HepG2 (cell line): ENCODE results near the gene ZBTB37. TPM values are rescaled to one million over a fixed set of nuclear protein-coding genes. Genes with fewer than 3 reads are reported as not detected.

Source experiments
- CERS6 ChIP-seq: sonication (generic); formaldehyde crosslinking; IDR thresholded peaks from 2 replicates; pipeline ENCODE4 v1.5.0; 2020; ENCODE audit warnings: missing genetic modification reagents
- HNRNPL ChIP-seq: fragments of 200-400 bp; formaldehyde crosslinking; IDR thresholded peaks from 2 replicates; pipeline ENCODE4 v1.6.1; 2017; ENCODE audit warnings: mild to moderate bottlenecking, low read depth, low read length
- MAFK ChIP-seq, 2 experiments: IDR thresholded peaks in 1 of 2; conservative IDR thresholded peaks in 1 of 2; 2 replicates each; pipeline ENCODE4 v1.6.1; 2011; ENCODE audit warnings: improper control_type of control experiment in 2 of 2, low read length in 2 of 2
- MZF1 ChIP-seq: sonication (generic); formaldehyde crosslinking; IDR thresholded peaks from 2 replicates; pipeline ENCODE4 v1.8.1; 2023; ENCODE audit warnings: mild to moderate bottlenecking, missing genetic modification reagents, borderline replicate concordance
- RAD21 ChIP-seq: fragments of 450-650 bp; formaldehyde crosslinking; IDR thresholded peaks from 2 replicates; pipeline ENCODE4 v1.5.0; 2020; ENCODE audit warnings: mild to moderate bottlenecking
- RXRA ChIP-seq: sonication (generic); formaldehyde crosslinking; IDR thresholded peaks from 2 replicates; pipeline ENCODE4 v1.5.1; 2020; ENCODE audit warnings: missing genetic modification reagents
- TBL1XR1 ChIP-seq: fragments of 150-350 bp; IDR thresholded peaks from 2 replicates; pipeline ENCODE4 v1.6.1; 2014; ENCODE audit warnings: borderline replicate concordance, low read length; ENCODE audit not compliant: partially characterized antibody
- THAP9 ChIP-seq: sonication (generic); formaldehyde crosslinking; IDR thresholded peaks from 2 replicates; pipeline ENCODE4; 2020; ENCODE audit warnings: missing genetic modification reagents, mild to moderate bottlenecking, borderline replicate concordance
- TOPORS ChIP-seq: sonication (generic); formaldehyde crosslinking; IDR thresholded peaks from 2 replicates; pipeline ENCODE4 v1.8.0; 2023; ENCODE audit warnings: mild to moderate bottlenecking, missing genetic modification reagents
- polyA plus RNA-seq, 8 experiments: library from polyadenylated mRNA; depleted of rRNA in 3 of 8; stranded (reverse) in 7 of 8; unstranded in 1 of 8; fragments of >200 nt; fragmentation: Illumina TruSeq in 4 of 8; extraction: Trizol in 4 of 8; gene quantifications; 2 replicates each; pipeline versions ENCODE4 v1.2.1 to v1.2.3, GENCODE V29; 2011 to 2016; ENCODE audit warnings: low read depth in 4 of 8, missing spikeins in 1 of 8, mixed read lengths in 1 of 8; ENCODE audit not compliant: insufficient read depth in 1 of 8
- total RNA-seq, 5 experiments: library from RNA; depleted of rRNA; stranded (reverse); fragments of >200 nt; fragmentation: Illumina TruSeq; extraction: Trizol; gene quantifications; 2 replicates each; pipeline ENCODE4 v1.2.3, GENCODE V29; 2016; ENCODE audit warnings: low read depth in 1 of 5
- TF ChIP-seq, protein P1 (sequence below): sonication (generic); formaldehyde crosslinking; IDR thresholded peaks from 2 replicates; pipeline ENCODE4 v1.8.1; 2023; ENCODE audit warnings: mild to moderate bottlenecking, missing genetic modification reagents, borderline replicate concordance
- TF ChIP-seq, protein P2 (sequence below): sonication (generic); formaldehyde crosslinking; IDR thresholded peaks from 2 replicates; pipeline ENCODE4 v1.5.0; 2020; ENCODE audit warnings: missing genetic modification reagents

Gene ZBTB37
- total and polyA plus RNA-seq, 2 of the 13 experiments (the other 11 are each of a cell fraction or from before 2014, with no cell fraction given): 2.6 to 7.7 TPM

DNA sequence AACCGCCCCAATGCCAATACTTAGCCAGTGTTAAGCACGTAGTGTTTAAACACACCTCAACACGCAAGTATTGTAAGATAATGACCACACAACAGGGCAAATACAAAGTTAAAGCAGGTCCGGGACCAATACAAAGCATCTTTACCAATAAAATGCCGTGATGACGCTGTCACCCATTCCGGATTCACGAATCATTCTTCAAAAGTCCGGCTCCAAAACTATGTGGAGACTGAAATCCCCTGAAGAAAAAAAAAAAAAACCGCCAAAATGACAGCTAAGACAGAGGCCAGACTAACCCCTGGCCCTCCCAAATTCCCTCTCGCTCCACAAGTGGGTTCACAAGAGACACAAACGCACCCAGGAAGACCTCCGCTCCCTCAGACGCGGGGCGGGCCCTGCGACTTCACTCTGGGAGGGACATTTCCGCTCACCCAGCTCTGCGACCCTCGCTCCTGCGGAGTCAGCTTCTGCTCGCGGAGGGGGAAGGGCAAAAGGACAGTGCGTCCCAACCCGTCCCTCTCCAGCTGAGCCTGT lies 44.3 kb upstream of the ZBTB37 start (continued):
- TF ChIP-seq MAFK (conservative IDR thresholded peaks at IDR 0.05 in 1 of 2, IDR thresholded peaks at IDR 0.05 in 1 of 2; ENCODE audit: low read length in 2 of 2) (peak in 1 of 2 experiments; percentile 16; a peak in 1 of 4 replicates), RAD21 (CRISPR knock-in tag) (no peak), RXRA (CRISPR knock-in tag) (peak; percentile 24; the same call in 1 of the 2 replicates), HNRNPL (no peak), MZF1 (no peak), THAP9 (CRISPR knock-in tag) (no peak), CERS6 (CRISPR knock-in tag) (no peak), TOPORS (CRISPR knock-in tag) (no peak), TBL1XR1 (no peak)
- TF ChIP-seq, protein P1, sequence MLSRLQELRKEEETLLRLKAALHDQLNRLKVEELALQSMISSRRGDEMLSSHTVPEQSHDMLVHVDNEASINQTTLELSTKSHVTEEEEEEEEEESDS (CRISPR knock-in tag): no peak
- TF ChIP-seq, protein P2, sequence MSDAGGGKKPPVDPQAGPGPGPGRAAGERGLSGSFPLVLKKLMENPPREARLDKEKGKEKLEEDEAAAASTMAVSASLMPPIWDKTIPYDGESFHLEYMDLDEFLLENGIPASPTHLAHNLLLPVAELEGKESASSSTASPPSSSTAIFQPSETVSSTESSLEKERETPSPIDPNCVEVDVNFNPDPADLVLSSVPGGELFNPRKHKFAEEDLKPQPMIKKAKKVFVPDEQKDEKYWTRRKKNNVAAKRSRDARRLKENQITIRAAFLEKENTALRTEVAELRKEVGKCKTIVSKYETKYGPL: no peak
